NB4 (cell line): Measurements from ENCODE around the gene ZMPSTE24.

ENCODE experiments used
- CTCF ChIP-seq: IDR thresholded peaks from one replicate; pipeline ENCODE4 v1.5.1; 2012; ENCODE audit warnings: low read depth, low read length
- MAX ChIP-seq: IDR thresholded peaks from 2 replicates; pipeline ENCODE4 v1.6.1; 2011; ENCODE audit warnings: low read depth, low read length
- POLR2A ChIP-seq: IDR thresholded peaks from 2 replicates; pipeline ENCODE4 v1.6.1; 2011; ENCODE audit warnings: mild to moderate bottlenecking; ENCODE audit not compliant: insufficient read length; ENCODE audit errors: extremely low read depth

GRCh38 chr1:40232444-40232843, 25.6 kb upstream of the ZMPSTE24 start:
- TF ChIP-seq CTCF: no peak
- no peak for TF ChIP-seq POLR2A
- TF ChIP-seq MAX: no peak
